ENCODE results near the gene VTI1A. TPM values are rescaled to one million over a fixed set of nuclear protein-coding genes. Genes with fewer than 3 reads are reported as not detected.

VTI1A gene
- polyA plus RNA-seq, 2 of the 4 experiments (the other 2 are of a cell fraction), result 17.0 to 25.3 TPM

- Histone ChIP-seq H3K4me2 (no peak overlapping the region), H3K4me1 (no peaks in the 10 kb centered on the region), H3K4me3 (no peak overlapping the region), H3K9me3 (no peaks in the 10 kb centered on the region), H3K27ac (no peak overlapping the region)
- POLR2A ChIA-PET, result no interaction called here
- DNase-seq (ENCODE audit: low read depth in 1 of 2, low spot score in 1 of 2), result no peak
- no peak for FAIRE-seq
- CTCF ChIA-PET, result no interaction called here
- ATAC-seq, result no peak
- TF ChIP-seq RAD21 (conservative IDR thresholded peaks at IDR 0.05 in 1 of 2, IDR thresholded peaks at IDR 0.05 in 1 of 2), result no peak
- no peak for TF ChIP-seq CEBPB (IDR thresholded peaks at IDR 0.05)
- no peak for TF ChIP-seq ESRRA (IDR thresholded peaks at IDR 0.05; ENCODE audit: borderline replicate concordance, low read length)
- TF ChIP-seq, protein P1, sequence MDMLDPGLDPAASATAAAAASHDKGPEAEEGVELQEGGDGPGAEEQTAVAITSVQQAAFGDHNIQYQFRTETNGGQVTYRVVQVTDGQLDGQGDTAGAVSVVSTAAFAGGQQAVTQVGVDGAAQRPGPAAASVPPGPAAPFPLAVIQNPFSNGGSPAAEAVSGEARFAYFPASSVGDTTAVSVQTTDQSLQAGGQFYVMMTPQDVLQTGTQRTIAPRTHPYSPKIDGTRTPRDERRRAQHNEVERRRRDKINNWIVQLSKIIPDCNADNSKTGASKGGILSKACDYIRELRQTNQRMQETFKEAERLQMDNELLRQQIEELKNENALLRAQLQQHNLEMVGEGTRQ (IDR thresholded peaks at IDR 0.05), result no peak
- no peak for TF ChIP-seq CBX8 (IDR thresholded peaks at IDR 0.05)
- no peak for TF ChIP-seq HOXA7 (CRISPR knock-in tag; IDR thresholded peaks at IDR 0.05)
- TF ChIP-seq, protein P2, sequence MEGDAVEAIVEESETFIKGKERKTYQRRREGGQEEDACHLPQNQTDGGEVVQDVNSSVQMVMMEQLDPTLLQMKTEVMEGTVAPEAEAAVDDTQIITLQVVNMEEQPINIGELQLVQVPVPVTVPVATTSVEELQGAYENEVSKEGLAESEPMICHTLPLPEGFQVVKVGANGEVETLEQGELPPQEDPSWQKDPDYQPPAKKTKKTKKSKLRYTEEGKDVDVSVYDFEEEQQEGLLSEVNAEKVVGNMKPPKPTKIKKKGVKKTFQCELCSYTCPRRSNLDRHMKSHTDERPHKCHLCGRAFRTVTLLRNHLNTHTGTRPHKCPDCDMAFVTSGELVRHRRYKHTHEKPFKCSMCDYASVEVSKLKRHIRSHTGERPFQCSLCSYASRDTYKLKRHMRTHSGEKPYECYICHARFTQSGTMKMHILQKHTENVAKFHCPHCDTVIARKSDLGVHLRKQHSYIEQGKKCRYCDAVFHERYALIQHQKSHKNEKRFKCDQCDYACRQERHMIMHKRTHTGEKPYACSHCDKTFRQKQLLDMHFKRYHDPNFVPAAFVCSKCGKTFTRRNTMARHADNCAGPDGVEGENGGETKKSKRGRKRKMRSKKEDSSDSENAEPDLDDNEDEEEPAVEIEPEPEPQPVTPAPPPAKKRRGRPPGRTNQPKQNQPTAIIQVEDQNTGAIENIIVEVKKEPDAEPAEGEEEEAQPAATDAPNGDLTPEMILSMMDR (IDR thresholded peaks at IDR 0.05), result no peak
- TF ChIP-seq NFE2L2 (conservative IDR thresholded peaks at IDR 0.05; ENCODE audit: low read length), result no peak
- no peak for TF ChIP-seq BCL3 (IDR thresholded peaks at IDR 0.05)
- TF ChIP-seq RNF2 (IDR thresholded peaks at IDR 0.05; ENCODE audit: borderline replicate concordance, low read depth), result no peak
- TF ChIP-seq GATA3 (IDR thresholded peaks at IDR 0.05; ENCODE audit: borderline replicate concordance), result no peak
- no peak for TF ChIP-seq ZFP36 (IDR thresholded peaks at IDR 0.05; ENCODE audit: borderline replicate concordance, partially characterized antibody)
- TF ChIP-seq MAFK (IDR thresholded peaks at IDR 0.05; ENCODE audit: partially characterized antibody), result no peak
- no peak for TF ChIP-seq JUN (IDR thresholded peaks at IDR 0.05)
Measured at GRCh38 chr10:112554263-112554662, 107.2 kb downstream of the VTI1A start.

DNA sequence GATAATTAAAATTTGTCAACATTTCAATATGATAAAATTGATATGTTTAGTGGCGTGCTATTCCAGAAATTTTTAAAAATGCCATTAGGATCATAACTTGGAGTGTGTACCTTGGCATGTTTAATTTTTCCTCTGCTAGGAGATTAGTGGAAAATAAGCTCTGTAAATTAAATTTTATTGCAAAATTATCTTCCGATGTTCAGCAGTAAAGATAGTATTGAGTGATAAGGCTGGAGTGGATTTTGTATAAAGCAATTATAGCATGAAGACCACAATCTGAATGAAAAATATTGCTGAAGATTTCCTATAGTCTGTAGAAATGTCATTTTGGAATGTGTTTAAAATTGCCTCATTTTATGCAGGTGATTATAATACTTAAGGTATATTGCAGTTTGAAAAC, 110.2 kb downstream of the VTI1A start:
- TF ChIP-seq NPAS2 (CRISPR knock-in tag; IDR thresholded peaks at IDR 0.05; ENCODE audit: borderline replicate concordance) (no peak), ZSCAN20 (CRISPR knock-in tag; IDR thresholded peaks at IDR 0.05) (no peak), NR3C1 (IDR thresholded peaks at IDR 0.05) (no peak), CHD4 (IDR thresholded peaks at IDR 0.05; ENCODE audit: borderline replicate concordance) (no peak), POLR2A (IDR thresholded peaks at IDR 0.05; ENCODE audit: low read length) (no peak), HOXB5 (CRISPR knock-in tag; IDR thresholded peaks at IDR 0.05) (no peak), ZC3H11A (IDR thresholded peaks at IDR 0.05) (no peak)
- TF ChIP-seq, protein P3, sequence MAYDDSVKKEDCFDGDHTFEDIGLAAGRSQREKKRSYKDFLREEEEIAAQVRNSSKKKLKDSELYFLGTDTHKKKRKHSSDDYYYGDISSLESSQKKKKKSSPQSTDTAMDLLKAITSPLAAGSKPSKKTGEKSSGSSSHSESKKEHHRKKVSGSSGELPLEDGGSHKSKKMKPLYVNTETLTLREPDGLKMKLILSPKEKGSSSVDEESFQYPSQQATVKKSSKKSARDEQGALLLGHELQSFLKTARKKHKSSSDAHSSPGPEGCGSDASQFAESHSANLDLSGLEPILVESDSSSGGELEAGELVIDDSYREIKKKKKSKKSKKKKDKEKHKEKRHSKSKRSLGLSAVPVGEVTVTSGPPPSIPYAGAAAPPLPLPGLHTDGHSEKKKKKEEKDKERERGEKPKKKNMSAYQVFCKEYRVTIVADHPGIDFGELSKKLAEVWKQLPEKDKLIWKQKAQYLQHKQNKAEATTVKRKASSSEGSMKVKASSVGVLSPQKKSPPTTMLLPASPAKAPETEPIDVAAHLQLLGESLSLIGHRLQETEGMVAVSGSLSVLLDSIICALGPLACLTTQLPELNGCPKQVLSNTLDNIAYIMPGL (CRISPR knock-in tag; IDR thresholded peaks at IDR 0.05; ENCODE audit: borderline replicate concordance), result no peak
- FAIRE-seq (no peak), ATAC-seq (no peak), DNase-seq (ENCODE audit: low read depth in 1 of 2, low spot score in 1 of 2) (no peak)
- Histone ChIP-seq H3K9me3 (no peaks in the 10 kb centered on the region), H3K4me3 (no peak overlapping the region), H3K4me2 (no peak overlapping the region), H3K27ac (no peak overlapping the region), H3K4me1 (0 out of 3 replicates have a peak, but pooled peaks cover 3% of the 10 kb centered on the region)
- CTCF ChIA-PET, result no interaction called here
- POLR2A ChIA-PET, result no interaction called here
- WGBS (ENCODE audit: missing lambda C conversion rate), result 92% methylated on average over 2 of the region's 2 CpGs

Data from A549 (cell line).